Caco-2 (cell line): ENCODE data around the gene DPH1. TPM values are rescaled to one million over a fixed set of nuclear protein-coding genes. Genes with fewer than 3 reads are reported as not detected.

ENCODE experiments used
- BruUV-seq: library from RNA; stranded (reverse); fragments of 400-500 nt; replicated peaks from 2 replicates; lab custom pipeline; 2021; lab: Mats Ljungman, UMichigan
- CTCF ChIA-PET: fragments of 300-600 bp; sonication (Branson Sonifier 250); formaldehyde crosslinking; loops from one replicate; lab custom pipeline; 2022; ENCODE audit warnings: antibody characterized with exemption; lab: Charles Lee
- POLR2A ChIA-PET: fragments of 300-600 bp; sonication (Branson Sonifier 250); formaldehyde crosslinking; loops from one replicate; lab custom pipeline; 2022; ENCODE audit warnings: antibody characterized with exemption; lab: Charles Lee
- DNase-seq, 2 experiments: peaks; one replicate each; pipeline versions ENCODE4 v3.0.0 to v3.0.0-alpha.2; 2020 to 2022
- H3K27me3 ChIP-seq: replicated peaks from 2 replicates; pipeline ENCODE4 v1.6.0; 2011; ENCODE audit warnings: low read length; ENCODE audit not compliant: control insufficient read depth, insufficient read depth
- H3K36me3 ChIP-seq: 2 replicates; pipeline ENCODE4 v1.5.1; 2011; ENCODE audit warnings: low read length; ENCODE audit not compliant: control insufficient read depth, insufficient read depth
- H3K4me1 ChIP-seq: fragments of 250-450 bp; sonication (Bioruptor Pico); 2 replicates; pipeline ENCODE4 v1.5.1; 2020; ENCODE audit warnings: mild to moderate bottlenecking
- H3K4me3 ChIP-seq: 2 replicates; pipeline ENCODE4 v1.5.1; 2011; ENCODE audit warnings: low read depth, mild to moderate bottlenecking, control low read depth, low read length
- H3K9me3 ChIP-seq: fragments of 250-450 bp; sonication (Bioruptor Pico); 2 replicates; pipeline ENCODE4 v1.5.1; 2020; ENCODE audit warnings: mild to moderate bottlenecking, moderate library complexity
- H3K27ac Mint-ChIP-seq: one replicate; pipeline ENCODE4 v1.8.0; 2022; ENCODE audit warnings: mixed read lengths; ENCODE audit not compliant: unreplicated experiment
- H3K27me3 Mint-ChIP-seq: one replicate; pipeline ENCODE4 v1.8.0; 2022; ENCODE audit warnings: mixed read lengths; ENCODE audit not compliant: insufficient read depth, unreplicated experiment
- H3K36me3 Mint-ChIP-seq: one replicate; pipeline ENCODE4 v1.8.0; 2022; ENCODE audit warnings: mild to moderate bottlenecking, mixed read lengths; ENCODE audit not compliant: insufficient read depth, unreplicated experiment
- H3K4me1 Mint-ChIP-seq: one replicate; pipeline ENCODE4 v1.8.0; 2022; ENCODE audit warnings: low read depth, mixed read lengths; ENCODE audit not compliant: unreplicated experiment
- H3K4me3 Mint-ChIP-seq: one replicate; pipeline ENCODE4 v1.8.0; 2022; ENCODE audit warnings: mild to moderate bottlenecking, moderate library complexity, mixed read lengths; ENCODE audit not compliant: unreplicated experiment
- H3K9me3 Mint-ChIP-seq: one replicate; pipeline ENCODE4 v1.8.0; 2022; ENCODE audit warnings: mixed read lengths; ENCODE audit not compliant: unreplicated experiment
- intact Hi-C: fragments of 100-400 bp; cut with micrococcal nuclease; formaldehyde crosslinking; loops from one replicate; pipeline ENCODE4 v1.10.0; 2022; ENCODE audit not compliant: unreplicated experiment
- total RNA-seq: library from RNA; stranded (reverse); gene quantifications from 2 replicates; pipeline ENCODE4 v1.2.3, GENCODE V29; 2022
- TF ChIP-seq, protein P1 (sequence below), 2 experiments: fragments of 200-600 bp in 1 of 2; IDR thresholded peaks; 1 replicate in 1 of 2; 2 replicates in 1 of 2; pipeline versions ENCODE4 v1.5.1 to v1.8.0; 2011 to 2022; ENCODE audit warnings: antibody characterized with exemption in 1 of 2, control low read depth in 1 of 2, inconsistent platforms in 1 of 2, low read depth in 1 of 2, low read length in 1 of 2, mild to moderate bottlenecking in 1 of 2, moderate library complexity in 1 of 2; ENCODE audit not compliant: insufficient read depth in 1 of 2, severe bottlenecking in 1 of 2, unreplicated experiment in 1 of 2

Gene DPH1
- total RNA-seq, 1 experiment from 2014 or later, result 52.0 TPM

DNA sequence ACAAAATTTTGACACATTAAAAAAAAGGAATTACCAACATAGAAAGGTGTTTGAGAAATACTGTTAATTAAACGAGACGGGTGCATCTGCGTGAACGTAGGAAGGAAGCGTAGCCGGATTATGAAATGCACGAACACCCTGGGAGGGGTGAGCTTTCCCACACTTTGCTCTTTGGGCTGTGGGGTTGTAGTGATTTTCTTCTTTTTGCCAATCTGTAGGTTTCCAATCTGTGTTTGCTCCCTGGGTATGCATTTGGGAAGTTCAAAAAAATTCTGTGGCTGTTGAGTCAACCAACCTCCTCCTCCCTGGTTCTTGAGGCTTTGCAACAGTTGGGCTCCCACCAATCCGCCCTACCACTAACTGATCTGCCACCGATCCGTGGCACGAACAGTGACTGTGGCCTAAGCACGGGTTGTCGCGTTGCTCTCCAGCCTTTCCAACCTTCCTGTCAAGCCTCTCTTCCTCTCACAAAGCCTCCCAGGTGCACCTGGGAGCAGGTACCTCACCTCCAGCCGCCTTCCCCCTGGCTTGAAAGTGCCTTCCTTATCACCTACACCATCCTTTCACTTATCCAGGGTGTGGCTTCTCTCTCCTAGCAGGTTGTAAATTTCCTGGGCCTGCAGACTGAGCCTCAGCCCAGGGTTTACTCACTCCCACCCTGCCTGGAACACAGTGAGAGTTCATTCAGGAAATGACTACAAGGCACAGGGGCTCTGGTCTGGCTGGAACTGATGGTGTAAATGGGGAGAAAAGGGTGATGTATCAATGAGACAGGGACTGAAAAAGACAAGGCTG lies 21.4 kb upstream of the DPH1 start:
- Mint-ChIP-seq H3K27me3 (no peaks in the 10 kb centered on the region), H3K4me3 (no peak overlapping the region), H3K36me3 (peaks cover 6% of the 10 kb centered on the region), H3K27ac (peak overlapping the region; percentile 36), H3K4me1 (peaks cover 10% of the 10 kb centered on the region), H3K9me3 (peaks cover 10% of the 10 kb centered on the region)
- ChIA-PET POLR2A (no interaction called here), CTCF (interaction anchor here (1.3 kb wide), 1 partner anchor 100 kb away, joined by 6 read pairs; no protein-coding TSS in a partner anchor)
- Histone ChIP-seq H3K4me3 (no peak overlapping the region), H3K27me3 (no peaks in the 10 kb centered on the region), H3K36me3 (no peaks in the 10 kb centered on the region), H3K4me1 (no peaks in the 10 kb centered on the region; the same call in 1 of the 2 replicates), H3K9me3 (no peaks in the 10 kb centered on the region)
- TF ChIP-seq, protein P1, sequence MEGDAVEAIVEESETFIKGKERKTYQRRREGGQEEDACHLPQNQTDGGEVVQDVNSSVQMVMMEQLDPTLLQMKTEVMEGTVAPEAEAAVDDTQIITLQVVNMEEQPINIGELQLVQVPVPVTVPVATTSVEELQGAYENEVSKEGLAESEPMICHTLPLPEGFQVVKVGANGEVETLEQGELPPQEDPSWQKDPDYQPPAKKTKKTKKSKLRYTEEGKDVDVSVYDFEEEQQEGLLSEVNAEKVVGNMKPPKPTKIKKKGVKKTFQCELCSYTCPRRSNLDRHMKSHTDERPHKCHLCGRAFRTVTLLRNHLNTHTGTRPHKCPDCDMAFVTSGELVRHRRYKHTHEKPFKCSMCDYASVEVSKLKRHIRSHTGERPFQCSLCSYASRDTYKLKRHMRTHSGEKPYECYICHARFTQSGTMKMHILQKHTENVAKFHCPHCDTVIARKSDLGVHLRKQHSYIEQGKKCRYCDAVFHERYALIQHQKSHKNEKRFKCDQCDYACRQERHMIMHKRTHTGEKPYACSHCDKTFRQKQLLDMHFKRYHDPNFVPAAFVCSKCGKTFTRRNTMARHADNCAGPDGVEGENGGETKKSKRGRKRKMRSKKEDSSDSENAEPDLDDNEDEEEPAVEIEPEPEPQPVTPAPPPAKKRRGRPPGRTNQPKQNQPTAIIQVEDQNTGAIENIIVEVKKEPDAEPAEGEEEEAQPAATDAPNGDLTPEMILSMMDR (IDR thresholded peaks at IDR 0.05; ENCODE audit: insufficient read depth in 1 of 2, low read depth in 1 of 2, low read length in 1 of 2, severe bottlenecking in 1 of 2, unreplicated experiment in 1 of 2), result no peak
- DNase-seq, result peak; percentile 32 to 60
- intact Hi-C loops, result no loop called here
- no TSS peak for BruUV-seq

DNA sequence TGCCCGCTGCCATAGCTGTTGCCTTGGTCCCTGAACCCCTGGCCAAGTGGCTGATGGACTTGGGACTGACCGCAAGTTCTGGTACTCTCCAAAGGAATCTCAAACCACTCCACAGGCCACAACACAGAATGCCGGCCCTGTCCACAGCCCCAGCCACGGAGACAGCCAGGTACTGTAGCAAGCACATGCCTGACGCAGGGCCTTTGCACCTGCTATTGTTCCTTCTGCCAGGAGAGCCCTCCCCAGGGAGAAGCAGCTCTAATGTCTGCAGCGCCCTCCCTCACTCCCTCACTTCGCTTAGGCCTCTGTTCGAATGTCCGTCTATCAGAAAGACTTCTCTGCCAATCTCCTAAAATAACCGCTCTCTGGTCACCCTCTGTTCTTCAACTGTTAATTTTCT lies 20.2 kb upstream of the DPH1 start:
- Mint-ChIP-seq H3K4me3 (no peak overlapping the region), H3K4me1 (peaks cover 10% of the 10 kb centered on the region), H3K36me3 (peaks cover 6% of the 10 kb centered on the region), H3K27me3 (peaks cover 2% of the 10 kb centered on the region), H3K27ac (no peak overlapping the region), H3K9me3 (peaks cover 10% of the 10 kb centered on the region)
- DNase-seq, result no peak
- H3K36me3 ChIP-seq, result no peaks in the 10 kb centered on the region
- 0 out of 2 replicates have a peak, but pooled peaks cover 8% of the 10 kb centered on the region for H3K9me3 ChIP-seq
- no TSS peak for BruUV-seq
- intact Hi-C loops, result no loop called here
- H3K27me3 ChIP-seq, result no peaks in the 10 kb centered on the region
- TF ChIP-seq, protein P1 (IDR thresholded peaks at IDR 0.05; ENCODE audit: insufficient read depth in 1 of 2, low read depth in 1 of 2, low read length in 1 of 2, severe bottlenecking in 1 of 2, unreplicated experiment in 1 of 2), result no peak
- no peak overlapping the region for H3K4me3 ChIP-seq
- CTCF ChIA-PET, result no interaction called here
- no peaks in the 10 kb centered on the region; the same call in 1 of the 2 replicates for H3K4me1 ChIP-seq
- POLR2A ChIA-PET, result no interaction called here

DNA sequence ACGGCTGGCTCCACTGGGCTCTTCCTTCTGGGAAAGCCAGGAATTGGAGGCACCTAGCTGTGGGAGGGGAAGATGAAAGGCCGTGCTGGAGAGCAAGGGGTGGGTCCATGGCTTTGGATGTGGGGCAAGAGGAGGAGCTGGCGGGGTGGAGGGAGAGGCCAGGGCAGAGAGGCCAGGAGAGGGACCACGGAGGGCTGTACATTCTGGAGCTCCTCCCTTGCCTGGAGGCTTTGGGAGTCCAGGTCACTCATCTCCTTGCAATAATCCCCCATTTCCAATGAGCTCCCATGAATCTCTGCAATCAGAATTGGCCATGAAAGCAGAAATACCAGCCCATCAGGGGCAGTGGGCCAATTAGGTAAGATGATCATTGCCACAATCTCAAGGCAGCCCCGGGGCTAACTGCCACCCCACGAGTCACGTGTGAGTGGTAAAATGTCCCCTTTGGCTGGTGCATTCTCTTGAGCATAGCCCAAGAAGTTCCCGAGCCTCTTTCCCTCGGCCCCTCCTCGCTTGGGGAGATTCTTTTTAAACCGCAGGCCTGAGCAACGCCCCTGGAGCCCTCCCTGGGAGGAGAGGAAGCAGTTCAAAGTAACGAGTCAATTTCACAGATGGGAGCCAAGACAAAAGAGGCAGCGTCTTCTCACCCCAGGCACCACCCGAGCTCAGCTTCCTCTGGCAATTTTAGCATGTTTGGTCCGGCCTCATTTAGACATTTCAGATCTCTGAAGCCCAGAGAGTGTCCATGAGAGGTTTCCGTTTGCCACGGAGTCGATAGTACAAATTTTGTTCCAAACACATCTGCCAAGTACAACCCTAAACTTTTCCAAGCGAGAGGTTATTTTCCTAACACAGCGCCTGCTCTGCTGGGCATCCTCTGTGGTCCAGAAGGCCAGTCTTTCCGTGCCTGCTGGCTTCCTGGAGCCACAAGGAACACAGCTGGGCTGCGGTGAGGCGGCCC lies 18.3 kb upstream of the DPH1 start:
- intact Hi-C loops, result no loop called here
- no TSS peak for BruUV-seq
- 0 out of 2 replicates have a peak, but pooled peaks cover 8% of the 10 kb centered on the region for H3K9me3 ChIP-seq
- TF ChIP-seq, protein P1 (IDR thresholded peaks at IDR 0.05; ENCODE audit: insufficient read depth in 1 of 2, low read depth in 1 of 2, low read length in 1 of 2, severe bottlenecking in 1 of 2, unreplicated experiment in 1 of 2), result no peak
- CTCF ChIA-PET, result interaction anchor here (1.1 kb wide), 1 partner anchor 14 kb away, joined by 3 read pairs; the partner anchor contains the start of gene RTN4RL1
- no peak overlapping the region for H3K27ac Mint-ChIP-seq
- no peak overlapping the region for H3K4me3 ChIP-seq
- no peak for DNase-seq
- no peaks in the 10 kb centered on the region; the same call in 1 of the 2 replicates for H3K4me1 ChIP-seq
- peaks cover 10% of the 10 kb centered on the region for H3K4me1 Mint-ChIP-seq
- no peaks in the 10 kb centered on the region for H3K36me3 ChIP-seq
- no peak overlapping the region for H3K4me3 Mint-ChIP-seq
- peaks cover 4% of the 10 kb centered on the region for H3K27me3 Mint-ChIP-seq
- POLR2A ChIA-PET, result no interaction called here
- peaks cover 6% of the 10 kb centered on the region for H3K36me3 Mint-ChIP-seq
- no peaks in the 10 kb centered on the region for H3K27me3 ChIP-seq
- peaks cover 10% of the 10 kb centered on the region for H3K9me3 Mint-ChIP-seq
